HEK293 (cell line): ENCODE results near the gene ZSCAN22.

Experiments used
- BCL11A ChIP-seq: fragments of 450-650 bp; formaldehyde crosslinking; IDR thresholded peaks from 2 replicates; pipeline ENCODE4 v1.5.1; 2016; ENCODE audit warnings: low read depth, missing biosample characterization, missing genetic modification characterization
- GLIS2 ChIP-seq: fragments of 450-650 bp; formaldehyde crosslinking; IDR thresholded peaks from 2 replicates; pipeline ENCODE4 v1.5.1; 2016; ENCODE audit warnings: missing biosample characterization, missing genetic modification characterization
- HOXD13 ChIP-seq: sonication (generic); formaldehyde crosslinking; IDR thresholded peaks from 2 replicates; pipeline ENCODE4 v1.8.0; 2022; ENCODE audit warnings: missing genetic modification reagents, borderline replicate concordance
- KLF7 ChIP-seq: fragments of 450-650 bp; formaldehyde crosslinking; IDR thresholded peaks from 2 replicates; pipeline ENCODE4 v1.5.1; 2016; ENCODE audit warnings: missing biosample characterization, missing genetic modification characterization, borderline replicate concordance
- MZF1 ChIP-seq: fragments of 450-650 bp; formaldehyde crosslinking; IDR thresholded peaks from 2 replicates; pipeline ENCODE4 v1.5.1; 2017; ENCODE audit warnings: missing biosample characterization, missing genetic modification characterization, borderline replicate concordance
- OVOL3 ChIP-seq: fragments of 450-650 bp; formaldehyde crosslinking; IDR thresholded peaks from 2 replicates; pipeline ENCODE4 v1.5.1; 2016; ENCODE audit warnings: missing biosample characterization, missing genetic modification characterization
- SCRT1 ChIP-seq: fragments of 450-650 bp; formaldehyde crosslinking; IDR thresholded peaks from 2 replicates; pipeline ENCODE4 v1.5.1; 2016; ENCODE audit warnings: missing biosample characterization, missing genetic modification characterization, borderline replicate concordance
- ZBTB21 ChIP-seq: fragments of 450-650 bp; formaldehyde crosslinking; IDR thresholded peaks from 2 replicates; pipeline ENCODE4 v1.5.1; 2017; ENCODE audit warnings: missing biosample characterization, missing genetic modification characterization
- ZBTB8A ChIP-seq: fragments of 450-650 bp; formaldehyde crosslinking; IDR thresholded peaks from 2 replicates; pipeline ENCODE4 v1.5.1; 2016; ENCODE audit warnings: missing biosample characterization, missing genetic modification characterization
- ZEB2 ChIP-seq: fragments of 450-650 bp; formaldehyde crosslinking; IDR thresholded peaks from 2 replicates; pipeline ENCODE4 v1.5.1; 2016; ENCODE audit warnings: missing biosample characterization, missing genetic modification characterization
- ZFP37 ChIP-seq: fragments of 450-650 bp; formaldehyde crosslinking; IDR thresholded peaks from 2 replicates; pipeline ENCODE4 v1.5.1; 2016; ENCODE audit warnings: missing biosample characterization, missing genetic modification characterization
- ZFP41 ChIP-seq: fragments of 450-650 bp; formaldehyde crosslinking; IDR thresholded peaks from 2 replicates; pipeline ENCODE4 v1.5.1; 2016; ENCODE audit warnings: missing biosample characterization, missing genetic modification characterization, borderline replicate concordance
- ZIC2 ChIP-seq: fragments of 450-650 bp; formaldehyde crosslinking; IDR thresholded peaks from 2 replicates; pipeline ENCODE4 v1.5.1; 2016; ENCODE audit warnings: missing biosample characterization, missing genetic modification characterization
- ZNF132 ChIP-seq: fragments of 450-650 bp; formaldehyde crosslinking; IDR thresholded peaks from 2 replicates; pipeline ENCODE4 v1.5.1; 2017; ENCODE audit warnings: missing biosample characterization, missing genetic modification characterization, borderline replicate concordance
- ZNF138 ChIP-seq: fragments of 450-650 bp; formaldehyde crosslinking; IDR thresholded peaks from 2 replicates; pipeline ENCODE4 v1.5.1; 2016; ENCODE audit warnings: missing biosample characterization, missing genetic modification characterization, borderline replicate concordance
- ZNF146 ChIP-seq: fragments of 450-650 bp; formaldehyde crosslinking; IDR thresholded peaks from 2 replicates; pipeline ENCODE4 v1.5.1; 2016; ENCODE audit warnings: missing biosample characterization, missing genetic modification characterization
- ZNF239 ChIP-seq: fragments of 450-650 bp; formaldehyde crosslinking; IDR thresholded peaks from 2 replicates; pipeline ENCODE4 v1.5.1; 2016; ENCODE audit warnings: missing biosample characterization, missing genetic modification characterization
- ZNF24 ChIP-seq: fragments of 450-650 bp; formaldehyde crosslinking; IDR thresholded peaks from 2 replicates; pipeline ENCODE4 v1.5.1; 2016; ENCODE audit warnings: missing biosample characterization, missing genetic modification characterization
- ZNF311 ChIP-seq: fragments of 450-650 bp; formaldehyde crosslinking; IDR thresholded peaks from 2 replicates; pipeline ENCODE4 v1.5.1; 2017; ENCODE audit warnings: missing biosample characterization, missing genetic modification characterization, borderline replicate concordance
- ZNF335 ChIP-seq: fragments of 450-650 bp; formaldehyde crosslinking; conservative IDR thresholded peaks from 2 replicates; pipeline ENCODE4 v1.5.1; 2016; ENCODE audit warnings: missing biosample characterization, missing genetic modification characterization
- ZNF394 ChIP-seq: fragments of 450-650 bp; formaldehyde crosslinking; IDR thresholded peaks from 2 replicates; pipeline ENCODE4 v1.5.1; 2016; ENCODE audit warnings: missing biosample characterization, missing genetic modification characterization, mild to moderate bottlenecking, moderate library complexity, borderline replicate concordance
- ZNF449 ChIP-seq: fragments of 450-650 bp; formaldehyde crosslinking; IDR thresholded peaks from 2 replicates; pipeline ENCODE4 v1.5.1; 2017; ENCODE audit warnings: missing biosample characterization, mild to moderate bottlenecking, missing genetic modification characterization, moderate library complexity
- ZNF513 ChIP-seq: fragments of 450-650 bp; IDR thresholded peaks from 2 replicates; pipeline ENCODE4 v1.5.1; 2018; ENCODE audit warnings: missing biosample characterization, missing genetic modification characterization
- ZNF585B ChIP-seq: fragments of 450-650 bp; formaldehyde crosslinking; IDR thresholded peaks from 2 replicates; pipeline ENCODE4 v1.5.1; 2016; ENCODE audit warnings: missing biosample characterization, missing genetic modification characterization
- ZNF610 ChIP-seq: fragments of 450-650 bp; formaldehyde crosslinking; IDR thresholded peaks from 2 replicates; pipeline ENCODE4 v1.5.1; 2016; ENCODE audit warnings: missing biosample characterization, missing genetic modification characterization, borderline replicate concordance
- ZNF621 ChIP-seq: fragments of 450-650 bp; formaldehyde crosslinking; IDR thresholded peaks from 2 replicates; pipeline ENCODE4 v1.5.1; 2017; ENCODE audit warnings: missing biosample characterization, missing genetic modification characterization
- ZNF623 ChIP-seq: fragments of 450-650 bp; formaldehyde crosslinking; IDR thresholded peaks from 2 replicates; pipeline ENCODE4 v1.5.1; 2016; ENCODE audit warnings: missing biosample characterization, missing genetic modification characterization
- ZNF629 ChIP-seq: fragments of 450-650 bp; formaldehyde crosslinking; IDR thresholded peaks from 2 replicates; pipeline ENCODE4 v1.5.1; 2017; ENCODE audit warnings: missing biosample characterization, missing genetic modification characterization
- ZNF639 ChIP-seq: fragments of 450-650 bp; formaldehyde crosslinking; IDR thresholded peaks from 2 replicates; pipeline ENCODE4 v1.5.1; 2016; ENCODE audit warnings: missing biosample characterization, missing genetic modification characterization
- ZNF664 ChIP-seq: fragments of 450-650 bp; formaldehyde crosslinking; IDR thresholded peaks from 2 replicates; pipeline ENCODE4 v1.5.1; 2016; ENCODE audit warnings: missing biosample characterization, missing genetic modification characterization
- ZNF701 ChIP-seq: fragments of 450-650 bp; formaldehyde crosslinking; IDR thresholded peaks from 2 replicates; pipeline ENCODE4 v1.5.1; 2016; ENCODE audit warnings: missing biosample characterization, missing genetic modification characterization
- ZNF704 ChIP-seq: fragments of 450-650 bp; formaldehyde crosslinking; IDR thresholded peaks from 2 replicates; pipeline ENCODE4 v1.5.1; 2016; ENCODE audit warnings: missing biosample characterization, missing genetic modification characterization
- ZNF830 ChIP-seq: fragments of 450-650 bp; IDR thresholded peaks from 2 replicates; pipeline ENCODE4 v1.5.0; 2018; ENCODE audit warnings: missing biosample characterization, missing genetic modification characterization, low read depth, mild to moderate bottlenecking, moderate library complexity
- ZNF843 ChIP-seq: fragments of 450-650 bp; formaldehyde crosslinking; IDR thresholded peaks from 2 replicates; pipeline ENCODE4 v1.5.1; 2016; ENCODE audit warnings: missing biosample characterization, missing genetic modification characterization
- ZSCAN30 ChIP-seq: fragments of 450-650 bp; IDR thresholded peaks from 2 replicates; pipeline ENCODE4 v1.5.1; 2018; ENCODE audit warnings: missing biosample characterization, mild to moderate bottlenecking, missing genetic modification characterization, moderate library complexity

ZSCAN22 gene

DNA sequence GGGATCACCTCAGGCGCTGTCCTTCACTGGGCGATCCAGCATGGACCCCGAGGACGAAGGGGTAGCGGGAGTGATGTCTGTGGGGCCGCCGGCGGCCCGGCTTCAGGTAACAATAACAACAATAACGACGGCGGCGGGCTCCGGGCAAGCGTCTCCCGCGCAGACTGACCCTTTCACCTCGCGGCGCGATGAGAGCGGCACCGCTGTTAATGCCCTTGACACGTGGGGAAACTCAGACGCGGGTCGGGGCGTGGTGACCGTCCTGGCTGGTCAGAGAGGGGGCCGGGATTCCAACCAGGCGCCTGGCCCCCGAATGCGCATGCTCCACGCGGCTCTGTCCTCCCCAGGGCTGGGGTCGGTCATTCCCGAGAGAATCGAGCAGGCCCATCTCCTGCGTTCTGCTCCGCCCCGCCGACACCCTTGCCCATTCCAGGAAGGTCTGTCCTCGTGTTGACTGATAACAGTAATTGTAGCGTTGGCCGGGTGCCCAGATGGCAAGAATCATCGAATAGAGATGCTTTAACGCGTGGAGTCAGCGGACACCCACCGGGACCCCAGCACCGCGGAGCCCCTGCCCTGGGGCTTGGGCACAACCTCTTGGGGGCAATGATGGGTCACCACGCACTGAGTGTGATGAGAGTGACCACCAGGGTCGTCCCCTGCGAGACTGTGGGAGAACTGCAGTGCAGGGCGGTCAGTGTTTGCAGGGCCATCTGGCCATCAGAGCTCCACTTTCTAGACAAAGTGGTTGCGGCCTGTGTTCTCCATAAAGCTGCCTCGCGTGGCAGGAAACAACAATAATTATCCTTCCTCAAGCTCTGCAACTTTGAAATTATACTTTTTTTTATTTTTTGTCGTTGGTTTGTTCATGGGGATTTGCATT is 47.5 kb upstream of the ZSCAN22 start (continued):
- no peak for TF ChIP-seq ZBTB8A
- peak; percentile 67 for TF ChIP-seq ZSCAN30 (tag by site-specific recombination)
- TF ChIP-seq ZNF704 (tag by site-specific recombination) = no peak
- 0 out of 2 replicates have a peak, but pooled peaks have one; percentile 11 for TF ChIP-seq ZNF843 (tag by site-specific recombination)
- no peak for TF ChIP-seq ZNF146 (tag by site-specific recombination)
- TF ChIP-seq ZNF585B (tag by site-specific recombination) = no peak
- TF ChIP-seq ZNF24 (tag by site-specific recombination) = 0 out of 2 replicates have a peak, but pooled peaks have one; percentile 17
- TF ChIP-seq ZNF335 = peak; percentile 91
- no peak for TF ChIP-seq ZNF394
- no peak for TF ChIP-seq ZNF664 (tag by site-specific recombination)
- TF ChIP-seq SCRT1 (tag by site-specific recombination) = no peak
- 0 out of 2 replicates have a peak, but pooled peaks have one; percentile 12 for TF ChIP-seq ZNF311 (tag by site-specific recombination)
- no peak for TF ChIP-seq ZNF830
- peak; percentile 23 for TF ChIP-seq ZNF623 (tag by site-specific recombination)
- TF ChIP-seq ZNF132 = no peak
- peak; percentile 9; the same call in 1 of the 2 replicates for TF ChIP-seq ZNF629
- peak; percentile 75 for TF ChIP-seq ZNF610 (tag by site-specific recombination)
- TF ChIP-seq ZBTB21 (tag by site-specific recombination) = peak; percentile 16; the same call in 1 of the 2 replicates
- TF ChIP-seq ZNF138 (tag by site-specific recombination) = 0 out of 2 replicates have a peak, but pooled peaks have one; percentile 15
- peak; percentile 58; the same call in 1 of the 2 replicates for TF ChIP-seq GLIS2 (tag by site-specific recombination)
- TF ChIP-seq ZNF701 (tag by site-specific recombination) = no peak
- TF ChIP-seq ZNF239 (tag by site-specific recombination) = no peak
- TF ChIP-seq ZNF621 = no peak
- TF ChIP-seq ZNF449 = 0 out of 2 replicates have a peak, but pooled peaks have one; percentile 21
- 0 out of 2 replicates have a peak, but pooled peaks have one; percentile 23 for TF ChIP-seq BCL11A (tag by site-specific recombination)
- peak; percentile 11; the same call in 1 of the 2 replicates for TF ChIP-seq KLF7 (tag by site-specific recombination)
- TF ChIP-seq ZEB2 (tag by site-specific recombination) = 0 out of 2 replicates have a peak, but pooled peaks have one; percentile 29
- peak; percentile 84 for TF ChIP-seq MZF1 (tag by site-specific recombination)
- TF ChIP-seq ZNF639 (tag by site-specific recombination) = no peak
- 0 out of 2 replicates have a peak, but pooled peaks have one; percentile 62 for TF ChIP-seq ZFP37 (tag by site-specific recombination)
- no peak for TF ChIP-seq HOXD13 (CRISPR knock-in tag)
- TF ChIP-seq OVOL3 = 0 out of 2 replicates have a peak, but pooled peaks have one; percentile 39
- peak; percentile 9; the same call in 1 of the 2 replicates for TF ChIP-seq ZNF513
- no peak for TF ChIP-seq ZFP41 (tag by site-specific recombination)
- peak; percentile 40; the same call in 1 of the 2 replicates for TF ChIP-seq ZIC2 (tag by site-specific recombination)
